Retinal pigment epithelial cell (primary cell): Measurements from ENCODE around the gene SLX4.

ENCODE experiments used
- DNase-seq: peaks from one replicate; pipeline ENCODE4 v3.0.0-alpha.2; 2010; ENCODE audit warnings: low read depth
- H3K4me3 ChIP-seq: 2 replicates; pipeline ENCODE4 v1.5.1; 2011; ENCODE audit warnings: mild to moderate bottlenecking, low read length, control low read depth, moderate library complexity
- CTCF ChIP-seq: conservative IDR thresholded peaks from 2 replicates; pipeline ENCODE4 v1.5.1; 2011; ENCODE audit warnings: low read depth, low read length, control low read depth, inconsistent platforms

SLX4 gene

GRCh38 chr16:3548859-3549258 lies 62.5 kb downstream of the SLX4 start:
- no peak for TF ChIP-seq CTCF
- DNase-seq = no peak
- no peak overlapping the region for H3K4me3 ChIP-seq

- TF ChIP-seq CTCF = no peak
These were observed 63.0 kb downstream of the SLX4 start for GRCh38 chr16:3548445-3548844.

GRCh38 chr16:3546986-3547682 lies 64.3 kb downstream of the SLX4 start:
- DNase-seq = no peak
- no peak for TF ChIP-seq CTCF
- no peak overlapping the region for H3K4me3 ChIP-seq

More at GRCh38 chr16:3548445-3548844, 63.0 kb downstream of the SLX4 start:
- H3K4me3 ChIP-seq = no peak overlapping the region
- no peak for DNase-seq

- no peak for DNase-seq
- H3K4me3 ChIP-seq = no peak overlapping the region
- no peak for TF ChIP-seq CTCF
These were observed 68.6 kb downstream of the SLX4 start for GRCh38 chr16:3542601-3543373.

- no peak for DNase-seq
- H3K4me3 ChIP-seq = no peak overlapping the region
- no peak for TF ChIP-seq CTCF
These were observed 69.8 kb downstream of the SLX4 start for GRCh38 chr16:3541527-3542155.

- DNase-seq = no peak
- TF ChIP-seq CTCF = no peak
- H3K4me3 ChIP-seq = no peak overlapping the region
These were observed 73.2 kb downstream of the SLX4 start for GRCh38 chr16:3538222-3538621.
